ENCODE measurements around the gene CNTNAP3B.
"Not testable (repeated sequence)": the region's sequence is repeated elsewhere in the genome, so short reads cannot be mapped to it uniquely, and the experiment has no call there.

DNA sequence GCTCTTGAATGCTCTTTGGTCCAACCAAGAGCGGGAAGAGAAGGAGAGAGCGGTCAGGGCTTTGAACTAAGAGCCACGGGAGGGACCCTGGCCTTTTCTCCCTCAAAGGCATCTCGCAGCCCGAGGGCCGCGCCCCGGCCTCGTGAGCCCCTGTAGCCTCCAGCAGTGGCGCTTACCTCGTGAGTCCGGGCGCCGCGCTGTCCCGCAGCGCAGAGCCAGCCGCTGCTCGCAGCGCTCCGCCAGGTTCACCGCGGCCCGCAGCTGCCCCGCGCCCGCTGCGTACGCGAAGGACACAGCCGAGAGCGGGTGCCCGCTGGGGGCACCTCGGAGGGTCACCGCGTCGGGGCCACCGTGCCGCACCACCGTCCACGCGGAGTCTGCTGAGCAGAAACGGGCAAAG, 176.2 kb downstream of the CNTNAP3B start:
- not testable (repeated sequence) for TF ChIP-seq POLR2AphosphoS5 (IDR thresholded peaks at IDR 0.05); EP300 (IDR thresholded peaks at IDR 0.05; ENCODE audit: low read depth)
- TF ChIP-seq, protein P1, sequence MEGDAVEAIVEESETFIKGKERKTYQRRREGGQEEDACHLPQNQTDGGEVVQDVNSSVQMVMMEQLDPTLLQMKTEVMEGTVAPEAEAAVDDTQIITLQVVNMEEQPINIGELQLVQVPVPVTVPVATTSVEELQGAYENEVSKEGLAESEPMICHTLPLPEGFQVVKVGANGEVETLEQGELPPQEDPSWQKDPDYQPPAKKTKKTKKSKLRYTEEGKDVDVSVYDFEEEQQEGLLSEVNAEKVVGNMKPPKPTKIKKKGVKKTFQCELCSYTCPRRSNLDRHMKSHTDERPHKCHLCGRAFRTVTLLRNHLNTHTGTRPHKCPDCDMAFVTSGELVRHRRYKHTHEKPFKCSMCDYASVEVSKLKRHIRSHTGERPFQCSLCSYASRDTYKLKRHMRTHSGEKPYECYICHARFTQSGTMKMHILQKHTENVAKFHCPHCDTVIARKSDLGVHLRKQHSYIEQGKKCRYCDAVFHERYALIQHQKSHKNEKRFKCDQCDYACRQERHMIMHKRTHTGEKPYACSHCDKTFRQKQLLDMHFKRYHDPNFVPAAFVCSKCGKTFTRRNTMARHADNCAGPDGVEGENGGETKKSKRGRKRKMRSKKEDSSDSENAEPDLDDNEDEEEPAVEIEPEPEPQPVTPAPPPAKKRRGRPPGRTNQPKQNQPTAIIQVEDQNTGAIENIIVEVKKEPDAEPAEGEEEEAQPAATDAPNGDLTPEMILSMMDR (IDR thresholded peaks at IDR 0.05), result not testable (repeated sequence)

All from transverse colon (tissue), 4 donors.